ENCODE measurements around the gene SULF2. TPM values are rescaled to one million over a fixed set of nuclear protein-coding genes. Genes with fewer than 3 reads are reported as not detected.

The SULF2 gene
- total RNA-seq, 1 donor from 2014 or later, result 52.8 TPM

DNA sequence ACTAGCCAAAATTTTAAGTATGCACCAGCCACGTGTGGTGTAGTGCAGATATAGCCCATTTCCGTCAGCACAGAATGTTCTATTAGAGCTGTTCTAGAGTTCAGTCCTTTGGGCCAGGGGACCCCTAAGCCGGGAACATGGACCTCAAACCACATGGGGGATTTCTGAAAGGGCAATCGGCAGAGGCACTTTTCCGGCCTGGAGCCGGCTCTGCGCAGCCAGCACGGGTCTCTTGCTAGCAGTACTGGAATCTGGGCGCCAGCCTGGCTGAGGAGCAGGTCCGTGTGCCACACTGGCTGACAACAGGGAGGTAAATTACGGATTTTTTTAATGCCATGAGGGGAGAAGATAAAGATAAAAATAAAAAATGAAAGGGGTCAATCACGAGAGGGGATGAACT, 120.5 kb downstream of the SULF2 start:
- Histone ChIP-seq H3K4me3 (no peak overlapping the region), H3K4me1 (peaks cover 7% of the 10 kb centered on the region), H3K27ac (no peak overlapping the region), H3K36me3 (peaks cover 6% of the 10 kb centered on the region), H3K27me3 (no peaks in the 10 kb centered on the region), H3K9me3 (no peaks in the 10 kb centered on the region)
- TF ChIP-seq, protein P1, sequence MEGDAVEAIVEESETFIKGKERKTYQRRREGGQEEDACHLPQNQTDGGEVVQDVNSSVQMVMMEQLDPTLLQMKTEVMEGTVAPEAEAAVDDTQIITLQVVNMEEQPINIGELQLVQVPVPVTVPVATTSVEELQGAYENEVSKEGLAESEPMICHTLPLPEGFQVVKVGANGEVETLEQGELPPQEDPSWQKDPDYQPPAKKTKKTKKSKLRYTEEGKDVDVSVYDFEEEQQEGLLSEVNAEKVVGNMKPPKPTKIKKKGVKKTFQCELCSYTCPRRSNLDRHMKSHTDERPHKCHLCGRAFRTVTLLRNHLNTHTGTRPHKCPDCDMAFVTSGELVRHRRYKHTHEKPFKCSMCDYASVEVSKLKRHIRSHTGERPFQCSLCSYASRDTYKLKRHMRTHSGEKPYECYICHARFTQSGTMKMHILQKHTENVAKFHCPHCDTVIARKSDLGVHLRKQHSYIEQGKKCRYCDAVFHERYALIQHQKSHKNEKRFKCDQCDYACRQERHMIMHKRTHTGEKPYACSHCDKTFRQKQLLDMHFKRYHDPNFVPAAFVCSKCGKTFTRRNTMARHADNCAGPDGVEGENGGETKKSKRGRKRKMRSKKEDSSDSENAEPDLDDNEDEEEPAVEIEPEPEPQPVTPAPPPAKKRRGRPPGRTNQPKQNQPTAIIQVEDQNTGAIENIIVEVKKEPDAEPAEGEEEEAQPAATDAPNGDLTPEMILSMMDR (IDR thresholded peaks at IDR 0.05), result no peak
- DNase-seq, result no peak
- no peak for ATAC-seq
- intact Hi-C loops (cut with DNase I), result loop anchor here (10.0 kb wide), 1 partner anchor 960 kb away; no protein-coding TSS in a partner anchor

DNA sequence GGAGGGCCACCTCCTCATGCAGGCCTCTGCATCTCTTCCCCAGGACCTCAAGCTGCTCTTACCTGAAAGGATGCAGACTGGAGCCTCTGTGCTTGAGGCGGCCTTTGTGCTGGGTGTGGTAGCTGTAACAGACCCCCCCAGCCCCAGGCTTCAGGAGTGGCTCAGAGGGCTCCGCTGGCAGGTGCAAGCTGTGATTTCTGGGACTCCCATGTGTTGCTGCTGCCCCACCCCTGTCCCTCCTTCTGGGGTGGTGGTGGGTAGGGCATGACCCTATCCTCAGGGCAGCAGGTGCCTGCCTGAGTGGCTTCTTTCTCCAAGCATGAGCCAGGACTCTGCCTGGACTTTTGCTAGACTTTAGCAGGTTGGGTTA, 121.2 kb downstream of the SULF2 start:
- intact Hi-C loops (cut with DNase I), result loop anchor here (10.0 kb wide), 1 partner anchor 961 kb away; no protein-coding TSS in a partner anchor
- Histone ChIP-seq H3K4me1 (peaks cover 7% of the 10 kb centered on the region), H3K27ac (no peak overlapping the region), H3K36me3 (peaks cover 12% of the 10 kb centered on the region), H3K27me3 (no peaks in the 10 kb centered on the region), H3K4me3 (no peak overlapping the region), H3K9me3 (no peaks in the 10 kb centered on the region)
- DNase-seq (no peak), ATAC-seq (peak; percentile 1)
- TF ChIP-seq, protein P1 (IDR thresholded peaks at IDR 0.05), result no peak

DNA sequence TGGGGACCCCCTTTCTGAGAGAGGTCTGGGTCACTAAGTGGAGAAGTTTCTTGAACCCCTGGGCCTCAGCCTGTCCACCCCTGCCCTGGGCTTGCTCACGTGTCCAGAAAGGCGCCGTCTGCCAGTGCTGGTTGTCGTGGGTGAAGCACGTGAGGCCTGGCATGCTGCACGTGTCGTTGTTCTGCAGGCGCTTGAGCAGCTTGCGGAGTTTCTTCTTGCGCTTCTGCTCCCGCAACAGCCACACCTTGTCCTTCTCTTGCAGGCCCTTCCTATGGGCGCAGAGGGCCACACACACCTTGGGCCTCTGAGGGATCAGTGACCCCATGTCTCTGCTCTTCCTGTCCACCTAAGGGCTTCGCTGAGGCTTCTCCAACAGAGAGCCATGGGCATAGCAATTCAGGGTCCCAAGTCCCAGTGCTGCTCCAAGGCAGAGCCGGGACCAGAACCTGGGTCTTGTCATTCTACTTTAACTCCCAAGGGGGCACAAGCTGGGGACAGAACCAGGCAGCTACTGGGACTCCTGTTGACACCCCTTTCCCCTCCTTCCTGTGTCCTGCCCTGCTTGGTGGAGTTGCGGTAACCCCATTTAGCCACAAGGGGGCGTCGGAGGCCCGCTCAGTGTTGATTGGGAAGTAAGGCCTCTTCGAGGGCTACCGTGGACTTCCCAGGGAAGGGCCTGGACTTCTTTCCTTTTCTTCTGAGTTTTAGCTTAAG, 121.8 kb downstream of the SULF2 start:
- Histone ChIP-seq H3K27ac (no peak overlapping the region), H3K36me3 (peaks cover 13% of the 10 kb centered on the region), H3K4me3 (no peak overlapping the region), H3K9me3 (no peaks in the 10 kb centered on the region), H3K27me3 (no peaks in the 10 kb centered on the region), H3K4me1 (peaks cover 7% of the 10 kb centered on the region)
- TF ChIP-seq, protein P1 (IDR thresholded peaks at IDR 0.05), result peak; percentile 98
- DNase-seq, result peak; percentile 86
- intact Hi-C loops (cut with DNase I), result loop anchor here (10.0 kb wide), 1 partner anchor 961 kb away; no protein-coding TSS in a partner anchor
- peak; percentile 90 for ATAC-seq

DNA sequence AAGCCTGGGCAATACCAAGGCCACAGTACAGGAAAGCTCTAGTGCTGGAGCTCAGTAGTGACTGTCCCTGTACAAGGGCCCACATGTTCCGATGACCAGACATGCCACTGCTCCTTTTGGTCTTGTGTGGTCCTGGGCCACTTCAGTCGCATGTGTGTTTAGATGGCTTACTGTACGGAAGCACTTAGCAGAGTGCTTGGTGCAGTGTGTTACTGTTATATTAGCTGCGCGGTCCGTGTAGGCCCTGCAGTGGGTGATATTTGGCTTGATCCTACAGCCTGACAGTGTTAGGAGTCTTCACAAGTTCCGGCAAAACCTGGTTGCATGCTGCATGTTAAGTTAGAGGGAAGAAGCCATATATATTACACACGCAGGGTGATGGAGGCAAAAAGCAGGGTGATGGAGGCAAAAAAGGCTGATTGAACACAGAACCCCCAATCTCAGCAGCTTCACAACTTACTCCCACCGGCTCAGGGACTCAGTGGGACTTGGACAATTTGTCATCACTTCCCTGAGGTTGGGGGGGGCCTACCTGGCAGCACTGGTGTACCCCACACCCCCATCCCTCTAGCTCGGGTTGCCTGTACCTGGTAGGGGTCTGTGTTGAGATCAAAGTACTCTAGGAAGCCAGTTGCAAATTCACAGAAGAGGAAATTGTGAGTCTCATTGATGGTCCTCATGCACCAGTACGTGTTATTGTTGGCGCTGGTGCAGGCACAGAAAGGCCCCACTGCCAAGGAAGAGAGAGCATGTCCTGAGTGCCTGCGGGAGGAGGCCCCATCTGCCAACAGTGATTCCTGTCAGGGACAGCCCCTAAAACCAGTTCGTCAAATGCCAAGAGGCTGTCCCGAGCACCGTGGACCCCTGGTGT, 122.6 kb downstream of the SULF2 start:
- peaks cover 7% of the 10 kb centered on the region for H3K4me1 ChIP-seq
- H3K4me3 ChIP-seq, result no peak overlapping the region
- no peaks in the 10 kb centered on the region for H3K27me3 ChIP-seq
- intact Hi-C loops (cut with DNase I), result loop anchor here (10.0 kb wide), 1 partner anchor 962 kb away; no protein-coding TSS in a partner anchor
- ATAC-seq, result no peak
- peaks cover 18% of the 10 kb centered on the region for H3K36me3 ChIP-seq
- H3K27ac ChIP-seq, result no peak overlapping the region
- no peaks in the 10 kb centered on the region for H3K9me3 ChIP-seq
- TF ChIP-seq, protein P1 (IDR thresholded peaks at IDR 0.05), result no peak
- DNase-seq, result no peak

DNA sequence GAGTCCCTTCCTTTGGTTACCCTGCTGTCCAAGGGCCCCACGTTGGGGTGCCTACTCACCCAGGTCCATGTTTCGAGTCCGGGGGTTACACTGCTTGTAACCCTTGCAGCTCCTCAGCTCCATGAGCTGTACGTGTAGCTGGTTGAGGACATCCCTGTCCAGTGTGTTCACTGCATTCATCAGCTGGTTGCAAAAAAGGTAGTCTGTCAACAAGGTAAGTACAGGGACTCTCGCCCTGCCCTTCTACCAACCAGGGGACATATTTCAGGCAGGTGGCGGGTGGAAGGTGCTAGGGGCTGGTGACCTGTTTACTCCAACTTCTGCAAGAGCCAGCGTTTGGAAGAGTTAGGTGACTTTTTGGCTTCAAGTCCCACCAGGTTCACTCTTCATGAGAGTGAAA, 123.6 kb downstream of the SULF2 start:
- H3K27ac ChIP-seq, result no peak overlapping the region
- H3K9me3 ChIP-seq, result no peaks in the 10 kb centered on the region
- peaks cover 26% of the 10 kb centered on the region for H3K36me3 ChIP-seq
- no peak overlapping the region for H3K4me3 ChIP-seq
- no peak for DNase-seq
- intact Hi-C loops (cut with DNase I), result loop anchor here (10.0 kb wide), 1 partner anchor 963 kb away; no protein-coding TSS in a partner anchor
- TF ChIP-seq, protein P1 (IDR thresholded peaks at IDR 0.05), result no peak
- peaks cover 7% of the 10 kb centered on the region for H3K4me1 ChIP-seq
- H3K27me3 ChIP-seq, result no peaks in the 10 kb centered on the region
- ATAC-seq, result no peak
